GM12891 (cell line): ENCODE results near the gene MCHR2.
A peak's percentile ranks its signal among the peaks of the same experiment; 100 is the strongest.

ENCODE experiments used
- DNase-seq: peaks from one replicate; pipeline ENCODE4 v3.0.0; 2011; ENCODE audit warnings: low spot score; ENCODE audit not compliant: insufficient read length
- FAIRE-seq: peaks from 2 replicates; lab custom pipeline; 2011; peaks lifted over from hg19 to GRCh38; lab: Jason Lieb, UNC
- PAX5 ChIP-seq: IDR thresholded peaks from 2 replicates; pipeline ENCODE4 v1.6.1; 2011; ENCODE audit warnings: low read length, moderate library complexity, mild to moderate bottlenecking; ENCODE audit not compliant: insufficient read depth, severe bottlenecking
- POLR2A ChIP-seq: IDR thresholded peaks from 2 replicates; pipeline ENCODE4 v1.6.1; 2011; ENCODE audit warnings: low read depth, low read length, control low read depth
- POLR2AphosphoS5 ChIP-seq: IDR thresholded peaks from 2 replicates; pipeline ENCODE4 v1.6.1; 2011; ENCODE audit warnings: low read depth, low read length, control low read depth
- POU2F2 ChIP-seq: IDR thresholded peaks from 2 replicates; pipeline ENCODE4 v1.6.1; 2011; ENCODE audit warnings: low read depth, mild to moderate bottlenecking, control low read depth, low read length, moderate library complexity
- SPI1 ChIP-seq: IDR thresholded peaks from 2 replicates; pipeline ENCODE4 v1.6.1; 2011; ENCODE audit warnings: low read depth, low read length, control low read depth
- TAF1 ChIP-seq: IDR thresholded peaks from 2 replicates; pipeline ENCODE4 v1.6.1; 2011; ENCODE audit warnings: low read depth, low read length, control low read depth

Gene MCHR2

DNA sequence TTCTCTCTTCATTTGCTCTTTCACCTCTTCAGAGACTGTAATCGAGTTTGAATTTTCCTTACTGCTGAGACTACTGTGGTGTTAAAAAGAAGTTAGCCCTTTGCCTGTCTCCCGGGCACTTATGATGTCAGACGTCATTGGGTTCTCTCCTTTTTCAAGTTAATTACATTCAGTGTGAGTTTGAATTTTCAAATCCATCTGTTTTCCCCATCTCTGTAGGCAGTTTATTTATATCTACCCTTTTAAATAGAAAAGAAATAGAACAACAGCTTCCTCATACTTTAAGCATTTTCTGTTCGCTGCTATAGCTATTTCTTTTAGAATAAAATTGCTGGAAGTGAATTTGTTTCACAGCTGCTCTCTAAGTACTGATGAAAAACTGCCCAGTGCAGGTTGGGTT lies 81.4 kb downstream of the MCHR2 start:
- no peak for DNase-seq
- TF ChIP-seq SPI1 (no peak), TAF1 (no peak), POU2F2 (no peak), PAX5 (no peak), POLR2A (no peak), POLR2AphosphoS5 (no peak)
- no peak for FAIRE-seq

DNA sequence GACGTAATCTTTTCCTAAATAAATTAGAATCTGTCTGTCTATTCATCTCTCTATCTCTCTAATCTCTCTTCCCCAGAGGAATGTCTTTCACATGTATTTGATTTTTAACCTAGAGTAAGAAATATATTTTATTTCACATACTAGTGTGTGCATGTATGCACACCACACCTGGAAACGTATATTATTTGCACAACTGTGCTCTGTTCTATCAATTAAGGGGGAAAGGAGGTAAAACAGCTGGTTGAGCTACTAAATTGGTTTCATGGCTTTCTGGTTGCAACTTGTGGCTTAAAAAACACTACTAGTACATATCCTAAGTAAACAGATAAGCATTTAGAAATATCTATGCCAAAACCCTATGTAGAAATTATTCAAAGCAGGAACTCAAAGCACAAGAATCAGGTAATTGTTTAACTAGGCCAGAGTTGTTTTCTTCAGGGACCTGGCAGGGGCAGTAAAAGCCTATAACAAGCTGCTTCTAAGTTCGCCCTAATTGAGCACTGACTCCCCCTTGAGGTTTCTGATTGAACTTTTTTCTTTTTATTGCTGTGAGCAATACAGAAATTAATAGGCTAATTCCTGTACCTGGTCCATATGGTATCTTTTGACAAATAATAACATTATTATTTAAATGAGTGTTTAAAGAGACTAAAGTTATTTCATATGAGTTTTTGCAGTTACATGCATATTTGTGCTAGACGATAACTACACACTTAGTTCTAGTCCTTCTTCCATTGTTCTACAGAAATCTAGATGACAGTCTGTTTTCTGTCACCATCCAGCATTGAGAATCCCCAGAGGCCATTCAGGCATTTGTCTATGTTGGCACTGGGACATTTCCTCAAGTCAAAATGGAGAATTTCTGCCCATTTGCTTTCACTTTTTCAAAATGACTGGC lies 88.6 kb downstream of the MCHR2 start:
- TF ChIP-seq POLR2A, result no peak
- no peak for TF ChIP-seq PAX5
- no peak for TF ChIP-seq POLR2AphosphoS5
- TF ChIP-seq POU2F2, result no peak
- TF ChIP-seq TAF1, result no peak
- TF ChIP-seq SPI1, result no peak
- FAIRE-seq, result peak; percentile 9

DNA sequence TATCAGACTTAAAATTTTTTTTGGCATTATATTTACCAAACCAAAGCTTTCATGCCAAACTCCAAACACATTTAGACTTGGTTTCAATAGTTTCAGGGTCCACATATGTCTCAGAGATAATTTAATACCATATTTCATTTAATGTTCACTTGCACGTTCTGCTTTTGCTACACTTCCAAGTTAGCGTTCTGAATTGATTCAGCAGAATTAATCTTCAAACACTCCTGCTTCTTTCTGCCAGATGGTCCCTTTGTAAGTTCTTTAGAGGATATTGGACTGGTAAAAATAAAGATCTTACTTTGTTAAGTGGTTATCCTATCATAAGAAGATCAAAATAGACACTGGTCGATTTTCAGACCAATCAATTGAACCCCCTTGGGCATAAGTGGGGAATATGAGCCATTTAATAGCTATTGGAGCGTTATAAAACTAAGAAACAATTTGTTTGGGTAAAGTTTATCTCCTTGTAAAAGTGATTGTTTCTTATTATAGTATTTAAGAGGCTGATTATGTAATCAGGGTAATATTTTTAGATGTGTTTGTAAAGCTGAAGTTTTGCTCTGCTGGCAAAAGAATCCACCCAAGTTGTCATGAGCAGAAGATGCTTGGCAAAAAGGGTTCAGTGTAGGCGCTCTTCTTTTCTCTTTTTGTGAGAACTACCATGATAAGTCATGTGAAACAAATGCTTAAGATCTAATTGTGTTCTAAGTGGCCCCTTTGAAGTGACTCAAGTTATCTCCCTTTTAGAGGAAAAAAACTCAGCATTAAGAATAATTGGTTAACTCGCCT lies 92.2 kb downstream of the MCHR2 start:
- DNase-seq, result no peak
- FAIRE-seq, result no peak
- TF ChIP-seq PAX5 (no peak), POLR2AphosphoS5 (no peak)

More for the DNA sequence above, 88.6 kb downstream of the MCHR2 start:
- no peak for DNase-seq

- no peak for DNase-seq
- no peak for FAIRE-seq
- TF ChIP-seq SPI1 (no peak), POU2F2 (no peak), PAX5 (no peak), POLR2AphosphoS5 (no peak), POLR2A (no peak), TAF1 (no peak)
These were observed 99.2 kb downstream of the MCHR2 start for GRCh38 chr6:99894815-99895214.

GRCh38 chr6:99887066-99887465 lies 107.0 kb downstream of the MCHR2 start:
- TF ChIP-seq SPI1, result no peak
- TF ChIP-seq POLR2AphosphoS5, result no peak
- no peak for TF ChIP-seq POU2F2
- TF ChIP-seq TAF1, result no peak
- TF ChIP-seq PAX5, result no peak
- no peak for TF ChIP-seq POLR2A
- FAIRE-seq (no peak), DNase-seq (no peak)

GRCh38 chr6:99885051-99885450 lies 109.0 kb downstream of the MCHR2 start:
- no peak for FAIRE-seq
- TF ChIP-seq POLR2AphosphoS5, result no peak
- TF ChIP-seq POLR2A, result no peak
- no peak for TF ChIP-seq SPI1
- no peak for TF ChIP-seq TAF1
- no peak for TF ChIP-seq POU2F2
- TF ChIP-seq PAX5, result no peak
- DNase-seq, result no peak

- no peak for DNase-seq
- no peak for FAIRE-seq
These were observed 111.8 kb downstream of the MCHR2 start for GRCh38 chr6:99882128-99882702.

DNA sequence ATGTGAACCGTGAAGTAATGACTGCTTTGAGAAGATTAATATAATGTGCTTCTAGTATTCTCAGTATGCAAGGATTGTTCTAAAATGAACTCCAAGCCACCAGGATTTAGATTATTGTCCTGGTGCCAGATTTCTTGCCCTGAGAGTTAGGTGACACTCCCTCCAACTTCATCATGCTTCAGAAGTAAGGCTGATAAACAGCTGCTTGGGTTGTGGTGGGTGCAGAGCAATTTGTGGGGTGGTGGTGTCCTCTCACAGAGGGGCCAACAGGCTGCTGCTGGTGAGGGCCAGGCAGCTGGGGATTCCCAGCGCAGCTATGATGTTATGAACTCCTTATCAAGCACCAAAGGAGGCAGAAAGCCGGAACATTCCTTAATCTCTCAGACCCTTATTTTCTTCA lies 114.6 kb downstream of the MCHR2 start:
- no peak for TF ChIP-seq POLR2A
- no peak for TF ChIP-seq SPI1
- no peak for TF ChIP-seq TAF1
- no peak for TF ChIP-seq POLR2AphosphoS5
- TF ChIP-seq POU2F2, result no peak
- TF ChIP-seq PAX5, result no peak
- DNase-seq (no peak), FAIRE-seq (no peak)

More at GRCh38 chr6:99882128-99882702, 111.8 kb downstream of the MCHR2 start:
- no peak for TF ChIP-seq SPI1
- no peak for TF ChIP-seq POU2F2
- TF ChIP-seq PAX5, result no peak
- TF ChIP-seq TAF1, result no peak
- TF ChIP-seq POLR2AphosphoS5, result no peak
- TF ChIP-seq POLR2A, result no peak

GRCh38 chr6:99875068-99875467 lies 119.0 kb downstream of the MCHR2 start:
- DNase-seq (no peak), FAIRE-seq (no peak)
- TF ChIP-seq SPI1 (no peak), POLR2A (no peak)

DNA sequence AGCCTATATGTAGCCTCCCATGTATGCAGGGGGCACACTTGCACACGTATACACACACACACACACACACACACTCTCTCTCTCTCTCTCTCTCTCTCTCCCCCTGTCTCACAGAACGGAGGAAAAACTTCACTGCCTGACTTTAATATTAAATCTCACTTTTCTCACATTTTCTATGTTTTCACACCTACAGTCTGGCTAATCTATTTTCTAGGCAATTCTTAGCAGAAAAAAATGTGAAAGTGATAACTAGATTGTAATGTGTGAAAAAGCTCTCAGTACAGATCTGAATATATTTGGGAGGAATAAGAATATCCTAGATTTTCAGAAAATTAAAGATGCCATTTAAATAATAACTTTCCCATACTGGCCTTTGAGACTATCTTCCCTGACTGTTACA lies 120.9 kb downstream of the MCHR2 start:
- TF ChIP-seq POLR2A (no peak), TAF1 (no peak), POLR2AphosphoS5 (no peak), PAX5 (no peak), POU2F2 (no peak), SPI1 (no peak)
- FAIRE-seq, result no peak

More for the DNA sequence above, 120.9 kb downstream of the MCHR2 start:
- DNase-seq, result no peak
